ENCODE measurements around the gene IL24. TPM values are rescaled to one million over a fixed set of nuclear protein-coding genes. Genes with fewer than 3 reads are reported as not detected.

IL24 gene
- total RNA-seq, 1 experiment from 2014 or later, result 0.11 TPM

- no peak for DNase-seq (ENCODE audit: low read depth)
Observed at GRCh38 chr1:206878456-206878855, 18.8 kb upstream of the IL24 start.

GRCh38 chr1:206880314-206880713 is 16.9 kb upstream of the IL24 start:
- DNase-seq (ENCODE audit: low read depth), result no peak

GRCh38 chr1:206882555-206882954 is 14.7 kb upstream of the IL24 start:
- no peak for DNase-seq (ENCODE audit: low read depth)

- DNase-seq (ENCODE audit: low read depth), result no peak
Observed at GRCh38 chr1:206883160-206883559, 14.1 kb upstream of the IL24 start.

- no peak for DNase-seq (ENCODE audit: low read depth)
Observed at GRCh38 chr1:206883876-206884275, 13.4 kb upstream of the IL24 start.

- DNase-seq (ENCODE audit: low read depth), result no peak
Observed at GRCh38 chr1:206885341-206886060, 11.7 kb upstream of the IL24 start.

- no peak for DNase-seq (ENCODE audit: low read depth)
Observed at GRCh38 chr1:206886831-206887230, 10.4 kb upstream of the IL24 start.

- no peak for DNase-seq (ENCODE audit: low read depth)
Observed at GRCh38 chr1:206887701-206888100, 9.5 kb upstream of the IL24 start.

GRCh38 chr1:206890125-206891060 is 6.8 kb upstream of the IL24 start:
- DNase-seq (ENCODE audit: low read depth), result peak; percentile 58

GRCh38 chr1:206891412-206891811 is 5.8 kb upstream of the IL24 start:
- no peak for DNase-seq (ENCODE audit: low read depth)

- no peak for DNase-seq (ENCODE audit: low read depth)
Observed at GRCh38 chr1:206892351-206892984, 4.8 kb upstream of the IL24 start.

GRCh38 chr1:206893380-206893779 is 3.9 kb upstream of the IL24 start:
- no peak for DNase-seq (ENCODE audit: low read depth)

- no peak for DNase-seq (ENCODE audit: low read depth)
Observed at GRCh38 chr1:206895325-206895724, 1.9 kb upstream of the IL24 start.

- no peak for DNase-seq (ENCODE audit: low read depth)
Observed at GRCh38 chr1:206895837-206896242, 1.4 kb upstream of the IL24 start.

GRCh38 chr1:206896261-206896660 is 982 bp upstream of the IL24 start:
- no peak for DNase-seq (ENCODE audit: low read depth)

- DNase-seq (ENCODE audit: low read depth), result peak; percentile 64
Observed at GRCh38 chr1:206898089-206898914, 1.1 kb downstream of the IL24 start.

GRCh38 chr1:206898915-206899431 is 1.7 kb downstream of the IL24 start:
- DNase-seq (ENCODE audit: low read depth), result no peak

- DNase-seq (ENCODE audit: low read depth), result no peak
Observed at GRCh38 chr1:206899717-206900116, 2.5 kb downstream of the IL24 start.

GRCh38 chr1:206900149-206900548 is 2.9 kb downstream of the IL24 start:
- no peak for DNase-seq (ENCODE audit: low read depth)

- DNase-seq (ENCODE audit: low read depth), result no peak
Observed at GRCh38 chr1:206901944-206902343, 4.7 kb downstream of the IL24 start.

- DNase-seq (ENCODE audit: low read depth), result no peak
Observed at GRCh38 chr1:206902702-206903101, 5.5 kb downstream of the IL24 start.
